ENCODE results near the gene NRG2. TPM values are rescaled to one million over a fixed set of nuclear protein-coding genes. Genes with fewer than 3 reads are reported as not detected.

NRG2 gene
- polyA plus RNA-seq, 1 of the 3 experiments (the other 2 are of a cell fraction), result 3.7 TPM

- Histone ChIP-seq H2AFZ (ENCODE audit: low read depth) (no peak overlapping the region), H3K9me2 (no peaks in the 10 kb centered on the region), H3K9ac (no peak overlapping the region), H3K27ac (ENCODE audit: low read depth in 2 of 2, low read length in 1 of 2) (no peak overlapping the region), H3K79me2 (ENCODE audit: insufficient read depth) (no peaks in the 10 kb centered on the region), H3K4me1 (ENCODE audit: control insufficient read depth in 1 of 2, insufficient read depth in 2 of 2, low read depth in 1 of 2, low read length in 1 of 2) (peaks cover 0 to 16% of the 10 kb centered on the region in 2 experiments; a peak in 1 of 4 replicates), H3F3A (replicated peaks; ENCODE audit: insufficient read depth) (no peaks in the 10 kb centered on the region), H3K27me3 (ENCODE audit: insufficient read depth) (no peaks in the 10 kb centered on the region), H4K20me1 (ENCODE audit: insufficient read depth) (no peaks in the 10 kb centered on the region), H3K36me3 (replicated peaks in 1 of 2; ENCODE audit: control insufficient read depth in 1 of 2, insufficient read depth in 2 of 2, low read length in 1 of 2) (no peaks in the 10 kb centered on the region), H3K4me3 (ENCODE audit: low read depth in 2 of 2, low read length in 1 of 2) (no peak overlapping the region), H3K4me2 (no peak overlapping the region), H3K9me3 (no peaks in the 10 kb centered on the region)
- TF ChIP-seq MXI1 (IDR thresholded peaks at IDR 0.05; ENCODE audit: low read depth, low read length) (no peak), GABPA (IDR thresholded peaks at IDR 0.05; ENCODE audit: low read depth) (no peak), YY1 (IDR thresholded peaks at IDR 0.05; ENCODE audit: low read depth) (no peak), EP300 (IDR thresholded peaks at IDR 0.05; ENCODE audit: borderline replicate concordance in 1 of 2, low read depth in 1 of 2, low read length in 1 of 2) (no peak), RCOR1 (IDR thresholded peaks at IDR 0.05; ENCODE audit: low read length) (no peak), RAD21 (IDR thresholded peaks at IDR 0.05; ENCODE audit: low read length) (no peak), JUND (IDR thresholded peaks at IDR 0.05) (no peak)
- TF ChIP-seq, protein P1, sequence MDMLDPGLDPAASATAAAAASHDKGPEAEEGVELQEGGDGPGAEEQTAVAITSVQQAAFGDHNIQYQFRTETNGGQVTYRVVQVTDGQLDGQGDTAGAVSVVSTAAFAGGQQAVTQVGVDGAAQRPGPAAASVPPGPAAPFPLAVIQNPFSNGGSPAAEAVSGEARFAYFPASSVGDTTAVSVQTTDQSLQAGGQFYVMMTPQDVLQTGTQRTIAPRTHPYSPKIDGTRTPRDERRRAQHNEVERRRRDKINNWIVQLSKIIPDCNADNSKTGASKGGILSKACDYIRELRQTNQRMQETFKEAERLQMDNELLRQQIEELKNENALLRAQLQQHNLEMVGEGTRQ (IDR thresholded peaks at IDR 0.05; ENCODE audit: borderline replicate concordance, low read depth, low read length), result no peak
- POLR2A ChIA-PET, result no interaction called here
- WGBS (ENCODE audit: low lambda C conversion rate), result 78% methylated on average over 3 of the region's 3 CpGs
- DNase-seq, result no peak
- CTCF ChIA-PET, result interaction anchor here (1.4 to 2.7 kb wide), 3 partner anchors 22 to 140 kb away, joined by 3 to 11 read pairs (median 4); no protein-coding TSS in a partner anchor
Observed at GRCh38 chr5:139926797-139927503, 116.1 kb downstream of the NRG2 start.

DNA sequence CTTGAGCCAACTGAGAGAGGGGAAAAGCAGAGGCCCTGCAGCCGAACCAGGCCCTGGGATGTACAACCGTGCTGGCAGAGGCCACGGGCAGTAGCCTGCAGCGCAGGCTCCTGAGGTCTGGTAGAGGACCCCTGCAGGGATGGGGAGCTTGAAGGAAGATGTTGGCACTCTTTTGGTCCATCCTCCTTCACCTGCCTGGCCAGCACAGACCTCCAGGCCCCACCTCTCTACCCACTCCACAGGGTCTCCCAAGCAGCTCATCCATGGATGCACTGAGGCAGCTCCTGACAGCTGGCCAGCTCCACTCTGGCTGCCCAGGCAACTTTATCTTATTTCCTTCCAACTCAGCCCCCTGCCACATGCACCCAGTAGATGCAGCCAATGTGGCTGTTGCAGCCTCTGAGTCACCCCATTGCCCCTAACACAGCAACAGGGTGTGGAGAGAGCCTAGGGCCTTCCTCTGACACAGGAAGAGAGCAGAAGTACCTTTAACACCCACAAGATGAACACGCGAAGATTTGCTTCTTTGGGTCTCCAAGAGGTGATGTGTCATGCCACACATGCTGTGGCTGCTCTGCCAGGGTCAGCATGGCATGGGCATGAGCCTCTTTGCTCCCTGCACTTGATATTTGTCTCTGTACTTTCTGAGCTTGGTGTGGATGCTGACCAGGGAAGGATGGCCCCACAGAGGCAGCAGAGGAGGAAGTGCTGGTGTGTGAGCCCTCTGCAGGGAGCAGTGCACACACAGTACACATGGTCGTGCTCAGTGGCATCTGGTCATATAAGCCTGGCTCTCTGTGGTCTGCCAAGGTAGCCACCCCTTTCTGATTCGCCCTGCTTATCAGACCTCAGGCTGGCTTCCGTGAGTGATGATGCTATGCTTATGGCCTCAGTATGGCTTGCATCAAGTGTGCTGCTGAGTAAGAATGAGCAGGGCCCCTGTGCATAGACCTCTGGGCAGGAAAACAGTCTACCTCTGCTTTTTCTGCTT is 117.2 kb downstream of the NRG2 start:
- no peaks in the 10 kb centered on the region for H3F3A ChIP-seq (replicated peaks; ENCODE audit: insufficient read depth)
- CTCF ChIA-PET, result interaction anchor here (1.1 to 2.7 kb wide), 7 partner anchors 12 to 139 kb away, joined by 3 to 11 read pairs (median 5); no protein-coding TSS in a partner anchor
- peaks cover 0 to 16% of the 10 kb centered on the region in 2 experiments; a peak in 1 of 4 replicates for H3K4me1 ChIP-seq (ENCODE audit: control insufficient read depth in 1 of 2, insufficient read depth in 2 of 2, low read depth in 1 of 2, low read length in 1 of 2)
- no peak for TF ChIP-seq RXRA (IDR thresholded peaks at IDR 0.05; ENCODE audit: borderline replicate concordance, low read depth)
- no peak for TF ChIP-seq YY1 (IDR thresholded peaks at IDR 0.05; ENCODE audit: low read depth)
- no peak for TF ChIP-seq EP300 (IDR thresholded peaks at IDR 0.05; ENCODE audit: borderline replicate concordance in 1 of 2, low read depth in 1 of 2, low read length in 1 of 2)
- TF ChIP-seq SIN3A (IDR thresholded peaks at IDR 0.05; ENCODE audit: borderline replicate concordance, low read depth, low read length), result no peak
- no peak for TF ChIP-seq SMC3 (IDR thresholded peaks at IDR 0.05; ENCODE audit: low read depth, low read length)
- TF ChIP-seq TEAD4 (IDR thresholded peaks at IDR 0.05; ENCODE audit: borderline replicate concordance, insufficient read depth), result no peak
- 0 out of 2 replicates have a peak, but pooled peaks have one; percentile 5 for TF ChIP-seq RAD21 (IDR thresholded peaks at IDR 0.05; ENCODE audit: low read length)
- TF ChIP-seq, protein P2, sequence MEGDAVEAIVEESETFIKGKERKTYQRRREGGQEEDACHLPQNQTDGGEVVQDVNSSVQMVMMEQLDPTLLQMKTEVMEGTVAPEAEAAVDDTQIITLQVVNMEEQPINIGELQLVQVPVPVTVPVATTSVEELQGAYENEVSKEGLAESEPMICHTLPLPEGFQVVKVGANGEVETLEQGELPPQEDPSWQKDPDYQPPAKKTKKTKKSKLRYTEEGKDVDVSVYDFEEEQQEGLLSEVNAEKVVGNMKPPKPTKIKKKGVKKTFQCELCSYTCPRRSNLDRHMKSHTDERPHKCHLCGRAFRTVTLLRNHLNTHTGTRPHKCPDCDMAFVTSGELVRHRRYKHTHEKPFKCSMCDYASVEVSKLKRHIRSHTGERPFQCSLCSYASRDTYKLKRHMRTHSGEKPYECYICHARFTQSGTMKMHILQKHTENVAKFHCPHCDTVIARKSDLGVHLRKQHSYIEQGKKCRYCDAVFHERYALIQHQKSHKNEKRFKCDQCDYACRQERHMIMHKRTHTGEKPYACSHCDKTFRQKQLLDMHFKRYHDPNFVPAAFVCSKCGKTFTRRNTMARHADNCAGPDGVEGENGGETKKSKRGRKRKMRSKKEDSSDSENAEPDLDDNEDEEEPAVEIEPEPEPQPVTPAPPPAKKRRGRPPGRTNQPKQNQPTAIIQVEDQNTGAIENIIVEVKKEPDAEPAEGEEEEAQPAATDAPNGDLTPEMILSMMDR (IDR thresholded peaks at IDR 0.05), result no peak
- no peaks in the 10 kb centered on the region for H3K9me2 ChIP-seq
- no peak overlapping the region for H3K4me2 ChIP-seq
- H3K9me3 ChIP-seq, result no peaks in the 10 kb centered on the region
- peak overlapping the region in 1 of 2 experiments; percentile 28; a peak in 1 of 4 replicates for H3K27ac ChIP-seq (ENCODE audit: low read depth in 2 of 2, low read length in 1 of 2)
- no peaks in the 10 kb centered on the region for H3K36me3 ChIP-seq (replicated peaks in 1 of 2; ENCODE audit: control insufficient read depth in 1 of 2, insufficient read depth in 2 of 2, low read length in 1 of 2)
- POLR2A ChIA-PET, result interaction anchor here (0.6 kb wide), 1 partner anchor 12 kb away, joined by 4 read pairs; no protein-coding TSS in a partner anchor
- no peak overlapping the region for H2AFZ ChIP-seq (ENCODE audit: low read depth)
- no peak overlapping the region for H3K4me3 ChIP-seq (ENCODE audit: low read depth in 2 of 2, low read length in 1 of 2)
- WGBS (ENCODE audit: low lambda C conversion rate), result 82% methylated on average over 8 of the region's 9 CpGs
- no peaks in the 10 kb centered on the region for H3K79me2 ChIP-seq (ENCODE audit: insufficient read depth)
- H3K9ac ChIP-seq, result no peak overlapping the region
- no peak for DNase-seq
- H4K20me1 ChIP-seq (ENCODE audit: insufficient read depth), result no peaks in the 10 kb centered on the region
- H3K27me3 ChIP-seq (ENCODE audit: insufficient read depth), result no peaks in the 10 kb centered on the region
